Endodermal cell (in vitro differentiated cells): ENCODE results near the gene LRIG1. TPM values are rescaled to one million over a fixed set of nuclear protein-coding genes. Genes with fewer than 3 reads are reported as not detected.

Source experiments
- DNase-seq: peaks from one replicate; pipeline ENCODE4 v3.0.0-alpha.2; 2017
- H3K27ac ChIP-seq: 2 replicates; pipeline ENCODE4 v1.5.1; 2013; ENCODE audit warnings: mild to moderate bottlenecking, low read depth, low read length, moderate library complexity
- H3K27me3 ChIP-seq: 2 replicates; pipeline ENCODE4 v1.6.1; 2013; ENCODE audit warnings: mild to moderate bottlenecking, low read length, moderate library complexity; ENCODE audit not compliant: insufficient read depth, control insufficient read depth, poor library complexity, severe bottlenecking
- H3K36me3 ChIP-seq: 2 replicates; pipeline ENCODE4 v1.7.0; 2013; ENCODE audit warnings: mild to moderate bottlenecking, low read length, moderate library complexity; ENCODE audit not compliant: control insufficient read depth, insufficient read depth
- H3K4me1 ChIP-seq: one replicate; pipeline ENCODE4 v1.7.0; 2013; ENCODE audit warnings: low read length; ENCODE audit not compliant: control insufficient read depth, insufficient read depth
- H3K4me3 ChIP-seq: 2 replicates; pipeline ENCODE4 v1.5.1; 2013; ENCODE audit warnings: mild to moderate bottlenecking, low read length, moderate library complexity
- H3K9ac ChIP-seq: 2 replicates; pipeline ENCODE4 v1.6.1; 2013; ENCODE audit warnings: mild to moderate bottlenecking, low read length, moderate library complexity; ENCODE audit not compliant: poor library complexity, severe bottlenecking; ENCODE audit errors: extremely low read depth
- H3K9me3 ChIP-seq: 2 replicates; pipeline ENCODE4 v1.6.1; 2013; ENCODE audit warnings: mild to moderate bottlenecking, low read length, moderate library complexity; ENCODE audit not compliant: control insufficient read depth
- H3K27ac Mint-ChIP-seq: 2 replicates; pipeline ENCODE4 v1.8.0; 2020; ENCODE audit warnings: mixed read lengths
- H3K27me3 Mint-ChIP-seq: 2 replicates; pipeline ENCODE4 v1.8.0; 2021; ENCODE audit warnings: mild to moderate bottlenecking, mixed read lengths; ENCODE audit not compliant: insufficient read depth
- H3K36me3 Mint-ChIP-seq: 2 replicates; pipeline ENCODE4 v1.8.0; 2020; ENCODE audit warnings: low read depth, mixed read lengths
- H3K4me1 Mint-ChIP-seq: 2 replicates; pipeline ENCODE4 v1.8.0; 2020; ENCODE audit warnings: mixed read lengths
- H3K4me3 Mint-ChIP-seq: 2 replicates; pipeline ENCODE4 v1.8.0; 2020; ENCODE audit warnings: mild to moderate bottlenecking, moderate library complexity, mixed read lengths
- H3K9me3 Mint-ChIP-seq: 2 replicates; pipeline ENCODE4 v1.8.0; 2020; ENCODE audit warnings: mild to moderate bottlenecking, mixed read lengths
- CTCF ChIP-seq: fragments of 200-600 bp; sonication (generic); conservative IDR thresholded peaks from 2 replicates; pipeline ENCODE4 v1.5.0; 2021; ENCODE audit warnings: antibody characterized with exemption, mild to moderate bottlenecking
- WGBS, 2 experiments: methylation state at CpG; one replicate each; pipeline versions ENCODE4 v1.1.5 to v1.1.7; 2013; ENCODE audit warnings: missing lambda C conversion rate in 2 of 2, mixed read lengths in 1 of 2; ENCODE audit not compliant: insufficient coverage in 1 of 2, insufficient read length in 1 of 2; 5-methylcytosine and 5-hydroxymethylcytosine counted together
- total RNA-seq, 2 donors: library from RNA; stranded (reverse); fragmentation: NEBNext Ultra II Directional in 1 of 2; extraction: Animal tissue kit (Norgen Biotek cat#: 25700) in 1 of 2; gene quantifications; 2 replicates in 1 of 2; 3 replicates in 1 of 2; pipeline ENCODE4 v1.2.1, GENCODE V29; 2021

LRIG1 gene
- total RNA-seq, 2 donors from 2014 or later: 37.5 to 42.3 TPM

GRCh38 chr3:66472313-66473134 is 28.3 kb downstream of the LRIG1 start:
- H3K27me3 Mint-ChIP-seq: no peaks in the 10 kb centered on the region
- DNase-seq: no peak
- no peaks in the 10 kb centered on the region for H3K9me3 Mint-ChIP-seq
- WGBS, 2 experiments: 86% methylated on average over 9 to 12 of the region's 12 CpGs
- no peak overlapping the region for H3K9ac ChIP-seq
- no peaks in the 10 kb centered on the region for H3K27me3 ChIP-seq
- H3K4me1 ChIP-seq: peaks cover 34% of the 10 kb centered on the region
- TF ChIP-seq CTCF: no peak
- no peak overlapping the region for H3K4me3 Mint-ChIP-seq
- H3K36me3 Mint-ChIP-seq: peaks cover 3% of the 10 kb centered on the region
- no peak overlapping the region for H3K4me3 ChIP-seq
- no peaks in the 10 kb centered on the region for H3K9me3 ChIP-seq
- H3K27ac Mint-ChIP-seq: no peak overlapping the region
- peaks cover 19% of the 10 kb centered on the region for H3K36me3 ChIP-seq
- H3K4me1 Mint-ChIP-seq: peaks cover 46% of the 10 kb centered on the region
- no peak overlapping the region for H3K27ac ChIP-seq

- H3K36me3 ChIP-seq: peaks cover 19% of the 10 kb centered on the region
- no peak overlapping the region for H3K27ac ChIP-seq
- Mint-ChIP-seq H3K27ac (no peak overlapping the region), H3K36me3 (peaks cover 3% of the 10 kb centered on the region), H3K27me3 (no peaks in the 10 kb centered on the region), H3K4me1 (peaks cover 55% of the 10 kb centered on the region), H3K9me3 (no peaks in the 10 kb centered on the region), H3K4me3 (no peak overlapping the region)
- no peak overlapping the region for H3K4me3 ChIP-seq
- no peaks in the 10 kb centered on the region for H3K9me3 ChIP-seq
- H3K4me1 ChIP-seq: peaks cover 30% of the 10 kb centered on the region
- TF ChIP-seq CTCF: no peak
- DNase-seq: no peak
- H3K9ac ChIP-seq: no peak overlapping the region
- WGBS, 2 experiments: 83 to 87% methylated on average over 8 to 10 of the region's 10 CpGs
- no peaks in the 10 kb centered on the region for H3K27me3 ChIP-seq
Observed at GRCh38 chr3:66470956-66471686, 29.7 kb downstream of the LRIG1 start.

GRCh38 chr3:66470285-66470684 is 30.5 kb downstream of the LRIG1 start:
- H3K27ac ChIP-seq: no peak overlapping the region
- 91 to 92% methylated on average over 5 of the region's 5 CpGs for WGBS, 2 experiments
- Mint-ChIP-seq H3K9me3 (no peaks in the 10 kb centered on the region), H3K4me1 (peaks cover 55% of the 10 kb centered on the region), H3K36me3 (peaks cover 3% of the 10 kb centered on the region), H3K27ac (no peak overlapping the region), H3K4me3 (no peak overlapping the region), H3K27me3 (no peaks in the 10 kb centered on the region)
- no peak for DNase-seq
- H3K4me3 ChIP-seq: no peak overlapping the region
- H3K4me1 ChIP-seq: peaks cover 24% of the 10 kb centered on the region
- peaks cover 19% of the 10 kb centered on the region for H3K36me3 ChIP-seq
- no peaks in the 10 kb centered on the region for H3K27me3 ChIP-seq
- no peaks in the 10 kb centered on the region for H3K9me3 ChIP-seq
- no peak for TF ChIP-seq CTCF
- no peak overlapping the region for H3K9ac ChIP-seq
